ENCODE data around the gene ATRX.

The ATRX gene

GRCh38 chrX:77572322-77572721, 213.7 kb downstream of the ATRX start:
- Histone ChIP-seq H2AFZ (ENCODE audit: low read depth, low read length) (no peak overlapping the region), H3K79me2 (ENCODE audit: insufficient read depth, low read length) (no peaks in the 10 kb centered on the region), H4K20me1 (ENCODE audit: insufficient read depth, low read length) (no peaks in the 10 kb centered on the region), H3K4me1 (ENCODE audit: insufficient read depth, low read length) (no peaks in the 10 kb centered on the region), H3K4me2 (ENCODE audit: insufficient read depth, low read length) (no peak overlapping the region), H3K27me3 (ENCODE audit: insufficient read depth, low read length, poor library complexity) (no peaks in the 10 kb centered on the region), H3K9ac (ENCODE audit: low read depth, low read length) (no peak overlapping the region), H3K4me3 (ENCODE audit: low read depth in 1 of 2, low read length in 2 of 2) (no peak overlapping the region), H3K27ac (ENCODE audit: low read length) (no peak overlapping the region), H3K9me3 (ENCODE audit: insufficient read depth, low read length, severe bottlenecking) (no peaks in the 10 kb centered on the region), H3K36me3 (ENCODE audit: insufficient read depth, low read length) (peaks cover 26% of the 10 kb centered on the region; the same call in 1 of the 2 replicates)
- TF ChIP-seq EZH2 (IDR thresholded peaks at IDR 0.05; ENCODE audit: borderline replicate concordance, low read depth, low read length, severe bottlenecking) (no peak), CTCF (IDR thresholded peaks at IDR 0.05; ENCODE audit: borderline replicate concordance, extremely low read depth, low read length, poor library complexity, severe bottlenecking) (no peak)
- no peak for ATAC-seq (ENCODE audit: insufficient read depth, low read depth)
- DNase-seq: no peak

GRCh38 chrX:77565278-77565677, 220.7 kb downstream of the ATRX start:
- Histone ChIP-seq H3K4me1 (ENCODE audit: insufficient read depth, low read length) (no peaks in the 10 kb centered on the region), H3K9me3 (ENCODE audit: insufficient read depth, low read length, severe bottlenecking) (no peaks in the 10 kb centered on the region), H3K27me3 (ENCODE audit: insufficient read depth, low read length, poor library complexity) (no peaks in the 10 kb centered on the region), H3K79me2 (ENCODE audit: insufficient read depth, low read length) (no peaks in the 10 kb centered on the region), H2AFZ (ENCODE audit: low read depth, low read length) (no peak overlapping the region), H3K27ac (ENCODE audit: low read length) (no peak overlapping the region), H3K4me2 (ENCODE audit: insufficient read depth, low read length) (no peak overlapping the region), H4K20me1 (ENCODE audit: insufficient read depth, low read length) (no peaks in the 10 kb centered on the region), H3K9ac (ENCODE audit: low read depth, low read length) (no peak overlapping the region), H3K36me3 (ENCODE audit: insufficient read depth, low read length) (peaks cover 12% of the 10 kb centered on the region), H3K4me3 (ENCODE audit: low read depth in 1 of 2, low read length in 2 of 2) (no peak overlapping the region)
- ATAC-seq (ENCODE audit: insufficient read depth, low read depth): no peak
- no peak for DNase-seq
- no peak for TF ChIP-seq CTCF (IDR thresholded peaks at IDR 0.05; ENCODE audit: borderline replicate concordance, extremely low read depth, low read length, poor library complexity, severe bottlenecking)
- TF ChIP-seq EZH2 (IDR thresholded peaks at IDR 0.05; ENCODE audit: borderline replicate concordance, low read depth, low read length, severe bottlenecking): no peak

DNA sequence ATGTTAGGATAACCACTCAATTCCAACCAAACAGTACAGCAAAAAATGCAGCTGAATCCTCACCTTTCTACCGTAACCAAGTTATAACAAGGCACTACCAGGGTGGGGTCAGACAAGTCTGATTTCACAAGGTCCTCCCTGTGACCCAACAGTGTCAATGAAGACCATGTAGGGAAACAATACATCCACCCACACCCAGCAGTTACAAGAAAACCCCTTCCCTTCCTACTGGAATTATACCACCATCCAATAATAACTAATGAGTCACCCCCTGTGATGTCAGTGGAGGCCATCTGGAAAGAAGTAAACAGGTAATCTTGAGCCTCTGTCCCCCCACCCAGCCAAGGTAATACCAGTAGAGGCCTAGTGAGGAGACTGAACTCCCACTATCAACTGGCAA, 221.2 kb downstream of the ATRX start:
- no peak for ATAC-seq (ENCODE audit: insufficient read depth, low read depth)
- Histone ChIP-seq H3K4me3 (ENCODE audit: low read depth in 1 of 2, low read length in 2 of 2) (no peak overlapping the region), H3K79me2 (ENCODE audit: insufficient read depth, low read length) (no peaks in the 10 kb centered on the region), H3K27me3 (ENCODE audit: insufficient read depth, low read length, poor library complexity) (no peaks in the 10 kb centered on the region), H3K27ac (ENCODE audit: low read length) (no peak overlapping the region), H3K9ac (ENCODE audit: low read depth, low read length) (no peak overlapping the region), H3K36me3 (ENCODE audit: insufficient read depth, low read length) (peaks cover 12% of the 10 kb centered on the region), H3K4me1 (ENCODE audit: insufficient read depth, low read length) (no peaks in the 10 kb centered on the region), H3K9me3 (ENCODE audit: insufficient read depth, low read length, severe bottlenecking) (no peaks in the 10 kb centered on the region), H4K20me1 (ENCODE audit: insufficient read depth, low read length) (no peaks in the 10 kb centered on the region), H3K4me2 (ENCODE audit: insufficient read depth, low read length) (no peak overlapping the region), H2AFZ (ENCODE audit: low read depth, low read length) (no peak overlapping the region)
- TF ChIP-seq EZH2 (IDR thresholded peaks at IDR 0.05; ENCODE audit: borderline replicate concordance, low read depth, low read length, severe bottlenecking) (no peak), CTCF (IDR thresholded peaks at IDR 0.05; ENCODE audit: borderline replicate concordance, extremely low read depth, low read length, poor library complexity, severe bottlenecking) (no peak)
- no peak for DNase-seq

DNA sequence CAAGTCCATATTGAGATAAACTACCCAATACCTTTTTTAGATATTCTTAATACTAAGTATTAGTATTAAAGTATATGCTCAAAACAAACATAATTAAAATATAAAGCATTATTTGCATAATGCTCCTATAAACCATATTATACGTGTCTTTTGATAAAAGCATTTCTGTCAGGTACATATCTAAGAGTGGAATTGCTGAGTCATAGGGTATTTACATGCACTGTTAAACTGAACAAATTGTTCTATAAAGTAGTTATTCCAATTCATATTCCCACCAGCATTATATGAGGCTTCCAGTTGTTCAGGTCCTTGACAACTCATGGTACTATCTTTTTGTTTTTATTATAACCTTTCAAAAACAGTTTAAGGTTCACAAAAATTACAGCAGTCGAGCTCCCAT, 224.6 kb downstream of the ATRX start:
- Histone ChIP-seq H3K4me2 (ENCODE audit: insufficient read depth, low read length) (no peak overlapping the region), H4K20me1 (ENCODE audit: insufficient read depth, low read length) (no peaks in the 10 kb centered on the region)
- DNase-seq: no peak

More for the DNA sequence above, 224.6 kb downstream of the ATRX start:
- no peaks in the 10 kb centered on the region for H3K27me3 ChIP-seq (ENCODE audit: insufficient read depth, low read length, poor library complexity)
- no peak overlapping the region for H2AFZ ChIP-seq (ENCODE audit: low read depth, low read length)
- H3K9me3 ChIP-seq (ENCODE audit: insufficient read depth, low read length, severe bottlenecking): no peaks in the 10 kb centered on the region
- no peak overlapping the region for H3K27ac ChIP-seq (ENCODE audit: low read length)
- peaks cover 15% of the 10 kb centered on the region for H3K36me3 ChIP-seq (ENCODE audit: insufficient read depth, low read length)
- no peak overlapping the region for H3K4me3 ChIP-seq (ENCODE audit: low read depth in 1 of 2, low read length in 2 of 2)
- no peak overlapping the region for H3K9ac ChIP-seq (ENCODE audit: low read depth, low read length)
- no peak for ATAC-seq (ENCODE audit: insufficient read depth, low read depth)
- no peak for TF ChIP-seq CTCF (IDR thresholded peaks at IDR 0.05; ENCODE audit: borderline replicate concordance, extremely low read depth, low read length, poor library complexity, severe bottlenecking)
- no peak for TF ChIP-seq EZH2 (IDR thresholded peaks at IDR 0.05; ENCODE audit: borderline replicate concordance, low read depth, low read length, severe bottlenecking)
- no peaks in the 10 kb centered on the region for H3K79me2 ChIP-seq (ENCODE audit: insufficient read depth, low read length)
- H3K4me1 ChIP-seq (ENCODE audit: insufficient read depth, low read length): no peaks in the 10 kb centered on the region

All from DND-41 (cell line).